HFF-Myc (cell line): ENCODE results near the gene MALRD1.

Experiments used
- DNase-seq: peaks from one replicate; pipeline ENCODE4 v3.0.0-alpha.2; 2011; ENCODE audit warnings: low read depth; ENCODE audit errors: extremely low read depth
- H3K4me3 ChIP-seq: replicated peaks from 2 replicates; pipeline ENCODE4 v1.5.1; 2011; ENCODE audit warnings: low read depth, mild to moderate bottlenecking, control low read depth, low read length
- CTCF ChIP-seq: IDR thresholded peaks from 2 replicates; pipeline ENCODE4 v1.5.1; 2012; ENCODE audit warnings: mild to moderate bottlenecking, low read depth, low read length, control low read depth; ENCODE audit errors: missing control alignments

Gene MALRD1

DNA sequence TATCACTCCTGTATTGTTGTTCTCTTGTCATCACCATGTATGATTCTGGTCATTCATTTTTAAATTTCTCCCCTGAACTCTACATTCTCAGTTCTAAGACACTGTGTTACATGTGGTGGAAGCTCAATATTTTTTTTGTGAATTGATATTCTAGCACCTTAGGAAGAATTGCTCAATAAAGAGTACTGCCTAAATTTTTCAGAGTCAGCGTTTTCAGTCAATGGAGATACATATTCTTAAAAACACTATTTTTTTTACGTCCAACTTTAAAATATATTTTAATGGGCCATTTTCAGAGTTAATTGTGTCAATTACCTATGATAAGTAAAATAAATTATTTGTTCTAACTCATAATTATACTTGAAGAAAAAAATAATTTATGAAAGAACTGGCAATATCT is 557.2 kb downstream of the MALRD1 start:
- H3K4me3 ChIP-seq: no peak overlapping the region
- TF ChIP-seq CTCF: no peak
- DNase-seq: no peak

- DNase-seq: no peak
- TF ChIP-seq CTCF: no peak
These were observed 558.4 kb downstream of the MALRD1 start for GRCh38 chr10:19606968-19607367.

GRCh38 chr10:19611775-19612174 is 563.2 kb downstream of the MALRD1 start:
- H3K4me3 ChIP-seq: no peak overlapping the region
- TF ChIP-seq CTCF: no peak
- no peak for DNase-seq

More at GRCh38 chr10:19606968-19607367, 558.4 kb downstream of the MALRD1 start:
- no peak overlapping the region for H3K4me3 ChIP-seq

- H3K4me3 ChIP-seq: no peak overlapping the region
- no peak for DNase-seq
- TF ChIP-seq CTCF: no peak
These were observed 568.4 kb downstream of the MALRD1 start for GRCh38 chr10:19616966-19617365.

GRCh38 chr10:19620811-19621210 is 572.2 kb downstream of the MALRD1 start:
- H3K4me3 ChIP-seq: no peak overlapping the region
- TF ChIP-seq CTCF: no peak
- DNase-seq: no peak

- no peak for TF ChIP-seq CTCF
- no peak for DNase-seq
- no peak overlapping the region for H3K4me3 ChIP-seq
These were observed 574.7 kb downstream of the MALRD1 start for GRCh38 chr10:19623321-19623720.

DNA sequence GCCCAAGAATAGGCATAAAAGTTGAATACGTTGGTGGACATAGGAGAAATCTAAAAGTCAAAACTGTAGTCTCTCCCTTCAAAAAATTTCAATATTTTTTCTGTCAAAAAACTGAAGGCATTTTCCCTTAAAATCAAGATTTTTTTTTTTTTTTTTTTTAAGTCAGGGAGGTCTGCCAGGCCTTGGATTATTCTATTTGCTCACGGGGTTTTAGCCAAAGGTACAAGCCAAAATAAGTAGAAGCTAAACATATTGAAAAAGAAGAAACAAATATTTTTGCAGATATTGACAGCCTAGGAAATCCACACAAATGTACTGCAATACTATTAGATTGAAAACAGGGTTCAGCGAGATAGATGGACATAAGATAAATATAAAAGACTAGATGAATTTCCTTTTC is 577.6 kb downstream of the MALRD1 start:
- no peak for DNase-seq
- H3K4me3 ChIP-seq: no peak overlapping the region
- TF ChIP-seq CTCF: no peak
